ENCODE data around the gene MSX2. TPM values are rescaled to one million over a fixed set of nuclear protein-coding genes. Genes with fewer than 3 reads are reported as not detected.

Gene MSX2
- total RNA-seq, 1 experiment from 2014 or later: not detected

GRCh38 chr5:174751154-174752000 lies 27.0 kb downstream of the MSX2 start:
- H3K4me2 ChIP-seq: no peak overlapping the region
- CTCF ChIA-PET: no interaction called here

GRCh38 chr5:174752121-174752520 lies 27.7 kb downstream of the MSX2 start:
- CTCF ChIA-PET: no interaction called here
- no peak for DNase-seq

More at GRCh38 chr5:174751154-174752000, 27.0 kb downstream of the MSX2 start:
- H3K4me1 ChIP-seq (replicated peaks; ENCODE audit: insufficient read depth): no peaks in the 10 kb centered on the region
- no peak for DNase-seq
- no peaks in the 10 kb centered on the region for H4K20me1 ChIP-seq (ENCODE audit: insufficient read depth)
- BruUV-seq (replicated peaks): no TSS peak
- H2AFZ ChIP-seq: no peak overlapping the region
- no peaks in the 10 kb centered on the region for H3K9me3 ChIP-seq (ENCODE audit: insufficient read depth, low read depth)
- H3K9me2 ChIP-seq (ENCODE audit: insufficient read depth): no peaks in the 10 kb centered on the region
- H3F3A ChIP-seq (ENCODE audit: insufficient read depth, low read depth): no peaks in the 10 kb centered on the region
- intact Hi-C loops (cut with micrococcal nuclease; ENCODE audit: unreplicated experiment): no loop called here
- TF ChIP-seq EZH2 (IDR thresholded peaks at IDR 0.05; ENCODE audit: low read depth): no peak
- TF ChIP-seq, protein P1, sequence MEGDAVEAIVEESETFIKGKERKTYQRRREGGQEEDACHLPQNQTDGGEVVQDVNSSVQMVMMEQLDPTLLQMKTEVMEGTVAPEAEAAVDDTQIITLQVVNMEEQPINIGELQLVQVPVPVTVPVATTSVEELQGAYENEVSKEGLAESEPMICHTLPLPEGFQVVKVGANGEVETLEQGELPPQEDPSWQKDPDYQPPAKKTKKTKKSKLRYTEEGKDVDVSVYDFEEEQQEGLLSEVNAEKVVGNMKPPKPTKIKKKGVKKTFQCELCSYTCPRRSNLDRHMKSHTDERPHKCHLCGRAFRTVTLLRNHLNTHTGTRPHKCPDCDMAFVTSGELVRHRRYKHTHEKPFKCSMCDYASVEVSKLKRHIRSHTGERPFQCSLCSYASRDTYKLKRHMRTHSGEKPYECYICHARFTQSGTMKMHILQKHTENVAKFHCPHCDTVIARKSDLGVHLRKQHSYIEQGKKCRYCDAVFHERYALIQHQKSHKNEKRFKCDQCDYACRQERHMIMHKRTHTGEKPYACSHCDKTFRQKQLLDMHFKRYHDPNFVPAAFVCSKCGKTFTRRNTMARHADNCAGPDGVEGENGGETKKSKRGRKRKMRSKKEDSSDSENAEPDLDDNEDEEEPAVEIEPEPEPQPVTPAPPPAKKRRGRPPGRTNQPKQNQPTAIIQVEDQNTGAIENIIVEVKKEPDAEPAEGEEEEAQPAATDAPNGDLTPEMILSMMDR (conservative IDR thresholded peaks at IDR 0.05): no peak
- POLR2A ChIA-PET (ENCODE audit: unreplicated experiment): no interaction called here
- no peak overlapping the region for H3K4me3 ChIP-seq
- H3K79me2 ChIP-seq (ENCODE audit: low read depth): no peaks in the 10 kb centered on the region
- H3K27ac ChIP-seq: no peak overlapping the region
- no peaks in the 10 kb centered on the region for H3K36me3 ChIP-seq (ENCODE audit: low read depth)
- H3K27me3 ChIP-seq (ENCODE audit: insufficient read depth, low read depth): peaks cover 59% of the 10 kb centered on the region

DNA sequence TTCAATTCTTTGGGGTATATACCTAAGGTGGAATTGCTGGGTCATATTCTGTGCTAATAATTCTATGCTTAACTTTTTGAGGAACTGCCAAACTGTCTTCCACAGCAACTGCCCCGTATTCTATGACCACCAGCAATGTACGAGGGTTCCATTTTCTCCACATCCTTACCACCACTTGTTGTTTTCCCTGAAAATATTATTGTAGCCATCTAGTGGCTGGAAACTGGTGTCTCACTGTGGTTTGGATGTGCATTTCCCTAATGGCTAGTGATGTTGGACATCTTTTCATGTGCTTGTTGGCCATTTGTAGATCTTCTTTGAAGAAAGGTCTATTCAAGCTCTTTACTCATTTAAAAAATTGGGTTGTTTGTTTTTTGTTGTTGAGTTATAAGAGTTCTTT lies 30.7 kb downstream of the MSX2 start:
- ChIA-PET CTCF (no interaction called here), POLR2A (ENCODE audit: unreplicated experiment) (no interaction called here)
- DNase-seq: no peak
- H4K20me1 ChIP-seq (ENCODE audit: insufficient read depth): no peaks in the 10 kb centered on the region
- H3F3A ChIP-seq (ENCODE audit: insufficient read depth, low read depth): no peaks in the 10 kb centered on the region
- H3K9me3 ChIP-seq (ENCODE audit: insufficient read depth, low read depth): no peaks in the 10 kb centered on the region
- H3K9me2 ChIP-seq (ENCODE audit: insufficient read depth): no peaks in the 10 kb centered on the region
- BruUV-seq (replicated peaks): no TSS peak
- TF ChIP-seq, protein P1 (conservative IDR thresholded peaks at IDR 0.05): no peak; the same call in 1 of the 2 replicates
- TF ChIP-seq EZH2 (IDR thresholded peaks at IDR 0.05; ENCODE audit: low read depth): no peak
- H3K27ac ChIP-seq: no peak overlapping the region
- H3K4me2 ChIP-seq: no peak overlapping the region
- no peaks in the 10 kb centered on the region for H3K4me1 ChIP-seq (replicated peaks; ENCODE audit: insufficient read depth)
- no peak overlapping the region for H2AFZ ChIP-seq
- H3K36me3 ChIP-seq (ENCODE audit: low read depth): no peaks in the 10 kb centered on the region
- intact Hi-C loops (cut with micrococcal nuclease; ENCODE audit: unreplicated experiment): no loop called here
- H3K27me3 ChIP-seq (ENCODE audit: insufficient read depth, low read depth): peaks cover 45% of the 10 kb centered on the region; the same call in 1 of the 2 replicates
- no peaks in the 10 kb centered on the region for H3K79me2 ChIP-seq (ENCODE audit: low read depth)
- no peak overlapping the region for H3K4me3 ChIP-seq

More at GRCh38 chr5:174752121-174752520, 27.7 kb downstream of the MSX2 start:
- Histone ChIP-seq H3K79me2 (ENCODE audit: low read depth) (no peaks in the 10 kb centered on the region), H3K27ac (no peak overlapping the region), H2AFZ (no peak overlapping the region), H3K4me2 (no peak overlapping the region), H3K4me1 (replicated peaks; ENCODE audit: insufficient read depth) (no peaks in the 10 kb centered on the region), H3K9me3 (ENCODE audit: insufficient read depth, low read depth) (no peaks in the 10 kb centered on the region), H3K9me2 (ENCODE audit: insufficient read depth) (no peaks in the 10 kb centered on the region), H3K27me3 (ENCODE audit: insufficient read depth, low read depth) (peaks cover 56% of the 10 kb centered on the region), H3F3A (ENCODE audit: insufficient read depth, low read depth) (no peaks in the 10 kb centered on the region), H4K20me1 (ENCODE audit: insufficient read depth) (no peaks in the 10 kb centered on the region), H3K4me3 (no peak overlapping the region), H3K36me3 (ENCODE audit: low read depth) (no peaks in the 10 kb centered on the region)
- no TSS peak for BruUV-seq (replicated peaks)
- POLR2A ChIA-PET (ENCODE audit: unreplicated experiment): no interaction called here
- intact Hi-C loops (cut with micrococcal nuclease; ENCODE audit: unreplicated experiment): no loop called here
- no peak for TF ChIP-seq EZH2 (IDR thresholded peaks at IDR 0.05; ENCODE audit: low read depth)
- TF ChIP-seq, protein P1 (conservative IDR thresholded peaks at IDR 0.05): no peak

Measured in PC-9 (cell line).